Hematopoietic multipotent progenitor cell treated with erythropoietin and hydrocortisone succinate and interleukin-3 and kit ligand, for 15 days (in vitro differentiated cells): ENCODE measurements around the gene ITPKB.
"Not testable (repeated sequence)": the region's sequence is repeated elsewhere in the genome, so short reads cannot be mapped to it uniquely, and the experiment has no call there.

ENCODE experiments used
- DNase-seq: peaks from one replicate; pipeline ENCODE4 v3.0.0-alpha.2; 2015; ENCODE audit warnings: low spot score

ITPKB gene

GRCh38 chr1:226730836-226731235 is 8.2 kb downstream of the ITPKB start:
- DNase-seq, result no peak

GRCh38 chr1:226730071-226730470 is 9.0 kb downstream of the ITPKB start:
- no peak for DNase-seq

GRCh38 chr1:226728448-226728847 is 10.6 kb downstream of the ITPKB start:
- no peak for DNase-seq

GRCh38 chr1:226725897-226726267 is 13.2 kb downstream of the ITPKB start:
- no peak for DNase-seq

- no peak for DNase-seq
Measured at GRCh38 chr1:226723657-226724532, 15.2 kb downstream of the ITPKB start.

GRCh38 chr1:226722901-226723656 is 16.0 kb downstream of the ITPKB start:
- DNase-seq, result no peak

GRCh38 chr1:226722240-226722900 is 16.7 kb downstream of the ITPKB start:
- DNase-seq, result no peak

GRCh38 chr1:226720574-226720973 is 18.5 kb downstream of the ITPKB start:
- not testable (repeated sequence) for DNase-seq

- DNase-seq, result no peak
Measured at GRCh38 chr1:226719596-226720387, 19.3 kb downstream of the ITPKB start.

GRCh38 chr1:226717256-226717909 is 21.7 kb downstream of the ITPKB start:
- no peak for DNase-seq

GRCh38 chr1:226716577-226716976 is 22.5 kb downstream of the ITPKB start:
- DNase-seq, result no peak

- DNase-seq, result no peak
Measured at GRCh38 chr1:226714148-226714547, 24.9 kb downstream of the ITPKB start.

GRCh38 chr1:226712742-226713419 is 26.2 kb downstream of the ITPKB start:
- peak; percentile 52 for DNase-seq

- DNase-seq, result no peak
Measured at GRCh38 chr1:226711976-226712741, 26.9 kb downstream of the ITPKB start.

- DNase-seq, result no peak
Measured at GRCh38 chr1:226710501-226710900, 28.6 kb downstream of the ITPKB start.

- DNase-seq, result no peak
Measured at GRCh38 chr1:226709953-226710352, 29.1 kb downstream of the ITPKB start.

- no peak for DNase-seq
Measured at GRCh38 chr1:226708967-226709396, 30.1 kb downstream of the ITPKB start.

GRCh38 chr1:226708342-226708780 is 30.7 kb downstream of the ITPKB start:
- DNase-seq, result peak; percentile 67

- DNase-seq, result no peak
Measured at GRCh38 chr1:226706684-226707083, 32.4 kb downstream of the ITPKB start.
